Measurements from ENCODE around the gene SCAMP4.

DNA sequence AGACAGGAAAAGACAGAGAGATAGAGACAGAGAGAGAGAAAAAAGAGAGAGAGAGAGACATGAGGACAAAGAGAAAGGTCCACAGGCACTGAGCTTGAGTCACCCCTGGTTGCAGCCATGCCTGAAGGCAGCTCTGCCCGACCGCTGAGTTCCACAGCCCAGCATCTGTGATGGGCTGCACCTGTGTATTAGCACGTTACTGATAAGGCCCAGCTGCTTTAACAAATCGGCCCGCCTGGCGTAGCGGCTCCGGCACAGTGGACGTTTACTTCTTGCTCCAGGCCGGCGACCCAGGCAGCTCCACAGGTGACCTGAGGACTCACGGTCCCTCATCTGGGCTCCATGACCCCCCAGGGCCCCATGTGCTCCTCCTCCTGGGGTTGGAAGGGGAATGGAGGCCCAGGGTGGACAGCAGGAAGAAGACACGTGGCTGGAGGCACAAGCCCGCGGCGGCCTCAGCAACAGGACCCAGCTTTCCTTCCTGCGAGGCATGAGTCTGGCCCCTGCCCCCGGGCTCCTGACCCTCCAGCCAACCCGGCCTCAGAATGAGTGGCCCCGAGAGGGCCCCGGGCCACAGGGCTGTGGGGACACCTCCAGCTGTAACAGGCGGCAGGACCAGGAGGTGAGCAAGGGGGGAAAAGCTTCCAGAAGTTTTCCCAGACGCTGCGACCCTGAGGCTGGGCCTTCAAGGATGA is 31.9 kb downstream of the SCAMP4 start:
- TF ChIP-seq TAF1 (IDR thresholded peaks at IDR 0.05; ENCODE audit: borderline replicate concordance, insufficient read depth, low read length) (no peak), POLR2AphosphoS5 (IDR thresholded peaks at IDR 0.05; ENCODE audit: low read depth, low read length) (no peak), SIN3A (IDR thresholded peaks at IDR 0.05; ENCODE audit: borderline replicate concordance, insufficient read depth, low read length) (no peak)
- TF ChIP-seq, protein P1, sequence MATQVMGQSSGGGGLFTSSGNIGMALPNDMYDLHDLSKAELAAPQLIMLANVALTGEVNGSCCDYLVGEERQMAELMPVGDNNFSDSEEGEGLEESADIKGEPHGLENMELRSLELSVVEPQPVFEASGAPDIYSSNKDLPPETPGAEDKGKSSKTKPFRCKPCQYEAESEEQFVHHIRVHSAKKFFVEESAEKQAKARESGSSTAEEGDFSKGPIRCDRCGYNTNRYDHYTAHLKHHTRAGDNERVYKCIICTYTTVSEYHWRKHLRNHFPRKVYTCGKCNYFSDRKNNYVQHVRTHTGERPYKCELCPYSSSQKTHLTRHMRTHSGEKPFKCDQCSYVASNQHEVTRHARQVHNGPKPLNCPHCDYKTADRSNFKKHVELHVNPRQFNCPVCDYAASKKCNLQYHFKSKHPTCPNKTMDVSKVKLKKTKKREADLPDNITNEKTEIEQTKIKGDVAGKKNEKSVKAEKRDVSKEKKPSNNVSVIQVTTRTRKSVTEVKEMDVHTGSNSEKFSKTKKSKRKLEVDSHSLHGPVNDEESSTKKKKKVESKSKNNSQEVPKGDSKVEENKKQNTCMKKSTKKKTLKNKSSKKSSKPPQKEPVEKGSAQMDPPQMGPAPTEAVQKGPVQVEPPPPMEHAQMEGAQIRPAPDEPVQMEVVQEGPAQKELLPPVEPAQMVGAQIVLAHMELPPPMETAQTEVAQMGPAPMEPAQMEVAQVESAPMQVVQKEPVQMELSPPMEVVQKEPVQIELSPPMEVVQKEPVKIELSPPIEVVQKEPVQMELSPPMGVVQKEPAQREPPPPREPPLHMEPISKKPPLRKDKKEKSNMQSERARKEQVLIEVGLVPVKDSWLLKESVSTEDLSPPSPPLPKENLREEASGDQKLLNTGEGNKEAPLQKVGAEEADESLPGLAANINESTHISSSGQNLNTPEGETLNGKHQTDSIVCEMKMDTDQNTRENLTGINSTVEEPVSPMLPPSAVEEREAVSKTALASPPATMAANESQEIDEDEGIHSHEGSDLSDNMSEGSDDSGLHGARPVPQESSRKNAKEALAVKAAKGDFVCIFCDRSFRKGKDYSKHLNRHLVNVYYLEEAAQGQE (IDR thresholded peaks at IDR 0.05; ENCODE audit: insufficient read depth in 1 of 2, low read depth in 2 of 2, low read length in 2 of 2) = no peak
